NCI-H1105 (cell line): ENCODE data around the gene VPS13C.
"Not testable (repeated sequence)": the region's sequence is repeated elsewhere in the genome, so short reads cannot be mapped to it uniquely, and the experiment has no call there.

ENCODE experiments used
- DNase-seq: peaks from one replicate; lab custom pipeline; 2025; lab: John Stamatoyannopoulos, UW

The VPS13C gene

DNA sequence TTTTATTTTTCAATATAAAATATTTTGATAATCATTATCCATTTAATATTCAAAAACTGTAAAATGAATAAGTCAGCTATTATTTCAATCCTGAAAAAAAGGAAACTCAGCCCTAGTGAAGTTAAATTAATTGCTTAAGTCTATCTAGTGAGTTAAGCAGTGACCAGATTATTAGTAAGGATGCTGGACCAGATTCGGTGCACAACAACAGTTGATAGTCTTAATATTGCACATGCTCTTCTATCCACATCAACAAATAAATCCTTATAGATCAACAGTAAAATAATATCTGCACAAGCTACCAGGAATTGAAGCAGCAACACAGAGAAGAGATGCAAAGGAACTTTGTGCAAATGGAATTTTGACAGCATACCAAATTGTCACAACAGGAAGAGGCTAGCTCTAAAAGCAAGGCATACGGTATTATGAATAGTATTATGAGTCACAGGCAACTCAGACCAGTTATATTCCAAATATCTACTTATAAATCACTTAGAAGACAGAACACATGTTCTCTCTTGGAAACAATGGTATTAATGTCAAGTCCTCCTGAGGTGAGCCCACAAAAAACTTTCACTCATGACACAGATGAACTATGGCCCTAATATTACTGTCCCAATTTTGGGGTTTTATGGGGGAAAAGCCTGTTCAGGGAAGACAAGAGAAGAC is 24.9 kb downstream of the VPS13C start:
- no peak for DNase-seq

GRCh38 chr15:62027916-62028315 is 32.3 kb downstream of the VPS13C start:
- DNase-seq = no peak

DNA sequence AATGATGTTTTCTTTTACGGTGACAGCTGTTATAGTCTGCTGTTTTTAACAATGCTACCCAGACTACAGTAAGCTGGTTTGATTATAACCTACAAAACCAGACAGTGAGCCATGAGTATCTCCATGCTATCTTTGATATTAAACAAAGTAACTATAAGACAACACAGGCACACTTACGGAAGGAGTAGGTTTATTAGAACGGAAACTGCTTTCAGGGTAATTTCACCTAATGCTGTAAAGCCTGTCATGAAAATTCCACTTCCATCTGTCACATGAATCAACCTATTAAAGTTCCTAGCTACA is 33.0 kb downstream of the VPS13C start:
- DNase-seq = no peak

GRCh38 chr15:62026487-62027262 is 33.6 kb downstream of the VPS13C start:
- no peak for DNase-seq

- no peak for DNase-seq
These were observed 38.2 kb downstream of the VPS13C start for GRCh38 chr15:62021991-62022600.

GRCh38 chr15:62020576-62021160 is 39.6 kb downstream of the VPS13C start:
- no peak for DNase-seq

DNA sequence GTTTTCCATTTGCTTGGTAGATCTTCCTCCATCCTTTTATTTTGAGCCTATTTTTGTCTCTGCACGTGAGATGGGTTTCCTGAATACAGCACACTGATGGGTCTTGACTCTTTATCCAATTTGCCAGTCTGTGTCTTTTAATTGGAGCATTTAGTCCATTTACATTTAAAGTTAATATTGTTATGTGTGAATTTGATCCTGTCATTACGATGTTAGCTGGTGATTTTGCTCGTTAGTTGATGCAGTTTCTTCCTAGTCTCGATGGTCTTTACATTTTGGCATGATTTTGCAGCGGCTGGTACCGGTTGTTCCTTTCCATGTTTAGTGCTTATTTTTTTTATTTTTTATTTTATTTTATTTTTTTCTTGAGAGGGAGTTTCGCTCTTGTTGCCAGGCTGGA is 54.9 kb downstream of the VPS13C start:
- DNase-seq = not testable (repeated sequence)

GRCh38 chr15:61997786-61998185 is 62.5 kb downstream of the VPS13C start:
- DNase-seq = no peak

DNA sequence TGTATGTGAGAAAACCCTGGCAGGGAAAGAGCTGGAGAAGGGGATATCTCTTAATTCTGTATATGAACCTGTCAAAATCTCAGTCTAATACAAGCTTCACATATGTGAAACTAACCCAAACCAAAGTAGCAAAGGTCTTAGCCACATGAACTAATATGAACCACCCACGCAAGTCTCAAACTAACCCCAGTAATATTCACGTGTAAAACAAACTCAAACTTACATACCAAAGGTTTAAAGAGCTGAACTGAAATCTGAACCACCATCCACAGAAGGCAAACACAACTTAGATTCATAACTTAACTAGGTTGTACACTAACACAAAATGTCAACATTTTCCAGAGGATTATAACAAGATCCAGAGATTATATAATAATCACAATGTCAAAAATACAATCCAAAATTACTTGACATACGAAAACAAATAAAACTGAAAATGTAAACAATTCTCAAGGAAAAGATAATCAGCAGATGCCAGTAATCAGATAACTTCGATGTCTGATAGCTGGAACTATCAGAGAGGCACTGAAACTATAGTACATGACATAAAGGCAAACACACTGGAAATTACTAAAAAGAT is 64.1 kb downstream of the VPS13C start:
- no peak for DNase-seq

DNA sequence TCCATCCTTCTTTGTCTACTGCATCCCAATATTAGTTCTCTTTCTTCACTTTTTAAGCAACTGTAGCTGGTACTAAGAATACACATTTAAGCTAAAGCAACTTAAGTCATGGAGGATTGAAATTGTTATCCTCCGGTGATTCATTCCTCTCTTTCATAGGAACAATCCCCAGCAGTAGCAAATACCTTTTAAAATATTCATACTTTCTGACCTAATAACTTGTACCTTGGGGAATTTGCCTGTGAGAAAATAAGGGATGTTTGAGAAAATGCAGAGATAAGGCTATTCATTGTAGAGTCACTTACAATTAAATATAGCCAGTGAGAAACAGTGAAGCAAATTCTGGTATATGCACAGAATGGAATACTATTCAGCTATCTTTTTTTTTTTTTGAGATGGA is 66.0 kb downstream of the VPS13C start:
- no peak for DNase-seq

DNA sequence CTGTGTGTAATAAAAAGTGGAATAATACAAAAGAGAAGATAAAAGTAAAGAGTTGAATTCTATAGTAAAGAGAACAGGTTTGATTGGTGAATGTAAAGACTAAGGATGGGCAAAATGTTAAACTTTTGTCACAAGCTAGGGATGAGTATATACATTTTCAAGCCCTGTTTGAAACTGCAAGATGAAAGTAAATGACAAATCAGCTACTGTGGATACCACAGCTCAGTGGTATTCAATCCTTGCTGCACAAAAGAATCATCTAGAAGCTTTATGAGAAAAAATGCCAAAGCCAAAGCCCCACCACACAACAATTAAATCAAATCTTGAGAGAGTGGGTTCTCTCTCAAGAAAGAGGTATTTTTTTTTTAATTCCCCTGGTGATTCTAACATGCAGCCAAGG is 67.7 kb downstream of the VPS13C start:
- DNase-seq = no peak

DNA sequence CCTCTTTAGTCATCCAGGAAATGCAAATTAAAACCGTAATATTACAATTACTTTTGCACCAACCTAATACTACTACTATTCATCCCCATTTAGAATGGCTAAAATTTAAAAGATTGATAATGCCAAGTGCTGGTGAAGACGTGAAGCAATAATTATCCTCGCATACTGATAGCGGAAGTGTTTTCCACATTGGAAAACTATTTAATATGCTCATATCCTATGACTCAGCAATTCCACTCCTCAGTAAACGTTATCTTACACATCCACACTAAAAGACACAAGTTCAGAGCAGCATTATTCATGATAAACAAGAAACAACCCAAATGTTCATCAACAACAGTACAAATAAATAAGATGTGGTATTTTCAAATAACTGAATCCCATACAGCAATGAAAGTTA is 70.6 kb downstream of the VPS13C start:
- no peak for DNase-seq

GRCh38 chr15:61987824-61988223 is 72.4 kb downstream of the VPS13C start:
- no peak for DNase-seq

GRCh38 chr15:61983081-61983480 is 77.2 kb downstream of the VPS13C start:
- DNase-seq = no peak

DNA sequence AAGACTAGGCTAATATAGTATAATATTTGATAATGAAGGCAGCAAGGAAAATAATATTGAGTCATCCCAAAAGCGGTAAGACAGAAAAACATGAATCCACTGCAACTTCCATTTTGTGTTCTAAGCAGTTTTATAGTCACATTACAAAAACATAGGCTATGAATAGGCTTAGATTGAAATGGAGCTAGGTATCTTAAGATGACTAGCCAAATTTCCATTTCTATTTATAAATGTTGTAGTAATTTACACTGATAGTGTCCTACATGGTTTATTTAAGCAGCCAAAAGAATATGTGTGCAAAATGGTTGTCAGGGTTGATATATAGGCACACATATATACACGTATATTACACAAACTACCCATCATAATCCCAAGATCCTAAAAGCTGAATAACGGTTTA is 82.0 kb downstream of the VPS13C start:
- DNase-seq = no peak

DNA sequence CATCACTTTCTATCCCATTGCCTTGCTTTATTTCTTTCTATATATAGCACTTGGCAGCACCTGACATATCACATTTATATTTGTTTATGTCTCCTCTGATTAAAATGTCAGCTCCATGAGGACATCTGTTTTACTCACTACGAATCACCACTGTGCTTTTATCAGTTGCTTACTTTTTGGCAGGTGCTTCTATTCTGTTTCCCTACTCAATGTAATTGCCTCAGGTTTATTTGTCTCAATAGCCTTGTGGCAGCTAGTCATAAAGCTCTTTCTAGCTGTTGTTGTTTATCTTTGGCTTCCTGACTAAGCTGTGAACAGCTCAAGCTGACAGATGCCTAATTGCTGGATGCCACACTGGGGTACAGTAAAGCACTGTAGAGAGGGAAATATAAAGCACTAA is 85.5 kb downstream of the VPS13C start:
- DNase-seq = peak; percentile 38

- DNase-seq = no peak
These were observed 86.1 kb downstream of the VPS13C start for GRCh38 chr15:61974118-61974517.

DNA sequence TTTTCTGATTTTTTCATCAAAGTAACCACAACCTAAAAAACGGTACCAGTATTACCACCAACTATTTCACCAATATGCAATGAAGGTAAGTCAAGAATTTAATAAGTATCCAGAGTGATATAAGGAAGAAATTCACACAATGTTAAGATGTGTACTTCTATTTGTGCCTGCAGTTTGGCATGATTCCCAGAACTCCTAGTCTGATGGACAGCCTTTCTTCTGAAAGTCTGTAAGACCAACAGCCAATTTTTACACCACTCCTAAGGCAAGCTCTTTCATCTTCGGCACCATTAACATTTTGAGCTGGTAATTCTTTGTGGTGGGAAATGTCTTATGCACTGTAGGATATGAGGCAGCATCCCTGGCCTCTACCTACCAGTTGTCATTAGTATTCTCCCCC is 108.3 kb downstream of the VPS13C start:
- DNase-seq = peak; percentile 9

DNA sequence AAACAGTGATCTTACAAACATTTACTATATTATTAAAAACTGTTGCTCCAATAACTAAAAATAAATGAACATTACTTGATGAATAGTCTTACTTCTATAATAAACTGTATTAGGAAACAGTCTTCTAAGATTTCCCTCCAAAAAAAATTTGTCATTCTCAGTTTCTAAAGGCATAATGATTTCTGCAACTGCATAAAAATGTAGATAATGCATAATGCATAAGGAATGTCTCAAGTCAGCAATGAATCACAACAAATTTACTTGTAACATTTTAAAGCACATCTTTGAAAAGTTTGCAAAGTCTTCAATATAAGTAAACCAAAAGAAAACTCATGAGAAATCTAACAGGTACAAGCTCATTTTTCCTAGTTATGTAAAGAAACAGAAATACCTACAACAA is 113.5 kb downstream of the VPS13C start:
- no peak for DNase-seq

GRCh38 chr15:61943992-61944391 is 116.3 kb downstream of the VPS13C start:
- DNase-seq = no peak

GRCh38 chr15:61938249-61938648 is 122.0 kb downstream of the VPS13C start:
- peak; percentile 69 for DNase-seq

- no peak for DNase-seq
These were observed 123.6 kb downstream of the VPS13C start for GRCh38 chr15:61936528-61937195.
